CD4-positive, alpha-beta T cell treated with Interleukin-1 beta for 1 hour (primary cell): ENCODE results near the gene ATF5.

Experiments
- DNase-seq, 2 donors: peaks; one replicate each; pipeline ENCODE4 v3.0.0-alpha.2; 2020 to 2022

ATF5 gene

GRCh38 chr19:49981603-49982593 is 52.9 kb downstream of the ATF5 start:
- no peak for DNase-seq
